CMK (cell line): ENCODE measurements around the gene FAM83F.
"Not testable (repeated sequence)": the region's sequence is repeated elsewhere in the genome, so short reads cannot be mapped to it uniquely, and the experiment has no call there.

Source experiments
- DNase-seq: peaks from one replicate; pipeline ENCODE4 v3.0.0-alpha.2; 2010; ENCODE audit warnings: low read depth

Gene FAM83F

GRCh38 chr22:39994566-39995392 lies at the start of gene FAM83F:
TSS of gene FAM83F (plus strand) at chr22:39994954. CDS start at chr22:39995043, 89 bp downstream.
- DNase-seq = no peak

- DNase-seq = no peak
Observed at GRCh38 chr22:39946126-39946502, 48.6 kb upstream of the FAM83F start.

- peak; percentile 93 for DNase-seq
Observed at GRCh38 chr22:39946503-39947219, 48.1 kb upstream of the FAM83F start.

GRCh38 chr22:39947220-39948216 lies 47.2 kb upstream of the FAM83F start:
- DNase-seq = no peak

- no peak for DNase-seq
Observed at GRCh38 chr22:39949964-39950737, 44.6 kb upstream of the FAM83F start.

GRCh38 chr22:39951603-39952293 lies 43.0 kb upstream of the FAM83F start:
- DNase-seq = not testable (repeated sequence)

GRCh38 chr22:39952347-39952746 lies 42.4 kb upstream of the FAM83F start:
- no peak for DNase-seq

- DNase-seq = no peak
Observed at GRCh38 chr22:39953101-39953500, 41.7 kb upstream of the FAM83F start.

GRCh38 chr22:39954584-39955055 lies 40.1 kb upstream of the FAM83F start:
- DNase-seq = no peak

GRCh38 chr22:39955675-39956074 lies 39.1 kb upstream of the FAM83F start:
- DNase-seq = no peak

GRCh38 chr22:39956932-39957664 lies 37.7 kb upstream of the FAM83F start:
- DNase-seq = no peak

GRCh38 chr22:39958009-39958711 lies 36.6 kb upstream of the FAM83F start:
- DNase-seq = no peak

GRCh38 chr22:39958949-39959639 lies 35.7 kb upstream of the FAM83F start:
- no peak for DNase-seq

- no peak for DNase-seq
Observed at GRCh38 chr22:39959640-39960447, 34.9 kb upstream of the FAM83F start, which contains the start of gene TMA7B. TSS of gene TMA7B (plus strand) at chr22:39960397. CDS start at chr22:39964375, 3,978 bp downstream.

GRCh38 chr22:39960791-39961746 lies 33.7 kb upstream of the FAM83F start:
- DNase-seq = peak; percentile 86

- no peak for DNase-seq
Observed at GRCh38 chr22:39962071-39962470, 32.7 kb upstream of the FAM83F start.
